Tibial artery (tissue), 4 donors: ENCODE results near the gene CAPZB.

Source experiments
- DNase-seq, 2 donors: peaks; one replicate each; pipeline ENCODE4 v3.0.0-alpha.2; 2019
- H3K27ac ChIP-seq, 2 donors: fragments of 200-600 bp; sonication (generic) in 1 of 2; 1 replicate in 1 of 2; 2 replicates in 1 of 2; pipeline ENCODE4 v1.5.1; 2018 to 2019; ENCODE audit warnings: mild to moderate bottlenecking in 1 of 2
- H3K27me3 ChIP-seq, 2 donors: fragments of 200-600 bp; sonication (generic) in 1 of 2; one replicate each; pipeline versions ENCODE4 v1.5.1 to v1.6.0; 2016 to 2019
- H3K36me3 ChIP-seq, 3 donors: fragments of 200-600 bp; sonication (generic) in 2 of 3; one replicate each; pipeline ENCODE4 v1.5.1; 2016 to 2019; ENCODE audit warnings: mild to moderate bottlenecking in 2 of 3
- H3K4me1 ChIP-seq, 4 donors: fragments of 200-600 bp; sonication (generic) in 2 of 4; 1 replicate in 3 of 4; 2 replicates in 1 of 4; pipeline ENCODE4 v1.5.1; 2016 to 2019
- H3K4me3 ChIP-seq, 2 donors: fragments of 200-600 bp; sonication (generic) in 1 of 2; 1 replicate in 1 of 2; 2 replicates in 1 of 2; pipeline ENCODE4 v1.5.1; 2018 to 2019; ENCODE audit warnings: mild to moderate bottlenecking in 2 of 2
- H3K9me3 ChIP-seq, 3 donors: fragments of 200-600 bp; sonication (generic) in 1 of 3; one replicate each; pipeline ENCODE4 v1.5.1; 2016 to 2019
- intact Hi-C: fragments of 100-400 bp; cut with DNase I; formaldehyde crosslinking; loops from one replicate; pipeline ENCODE4 v1.15.0; 2023; ENCODE audit warnings: low total_unique reads
- TF ChIP-seq, protein P1 (sequence below), 2 experiments: fragments of 200-600 bp in 1 of 2; fragments of 450-650 bp in 1 of 2; IDR thresholded peaks; one replicate each; pipeline ENCODE4 v1.5.1; 2017 to 2019; ENCODE audit warnings: antibody characterized with exemption in 2 of 2, mild to moderate bottlenecking in 1 of 2, moderate library complexity in 1 of 2

CAPZB gene

DNA sequence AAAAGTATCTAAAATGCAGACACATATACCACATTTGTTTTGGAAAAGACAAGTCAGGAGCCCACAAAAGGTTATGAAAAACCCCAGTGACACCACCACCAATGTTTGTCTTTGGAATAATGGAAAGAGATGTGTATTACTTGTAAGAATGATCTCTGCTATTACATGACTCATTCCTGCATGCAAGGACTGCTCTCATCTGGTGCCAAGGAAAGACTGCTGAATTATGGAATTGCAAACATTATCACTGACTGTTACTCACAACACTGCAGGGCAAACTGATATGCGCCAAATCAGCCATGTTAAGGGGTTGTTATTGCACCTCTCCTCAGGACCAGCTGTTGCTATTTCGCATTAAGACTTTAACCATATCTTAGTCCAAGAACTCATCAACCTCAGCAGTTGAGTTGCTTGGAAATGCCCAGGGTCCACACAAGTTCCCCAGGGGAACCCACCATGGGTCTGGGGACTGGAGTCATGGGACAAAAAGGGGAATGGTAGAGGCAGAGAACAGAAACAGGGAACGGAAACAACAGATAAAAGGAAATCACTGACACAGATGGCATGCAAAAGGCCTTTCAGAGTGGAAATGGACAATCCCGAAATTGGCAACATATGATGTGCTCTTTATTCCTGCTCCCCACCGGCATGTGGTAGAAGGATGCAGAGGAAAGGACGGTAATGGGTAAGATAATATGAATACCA lies 34.4 kb downstream of the CAPZB start:
- TF ChIP-seq, protein P1, sequence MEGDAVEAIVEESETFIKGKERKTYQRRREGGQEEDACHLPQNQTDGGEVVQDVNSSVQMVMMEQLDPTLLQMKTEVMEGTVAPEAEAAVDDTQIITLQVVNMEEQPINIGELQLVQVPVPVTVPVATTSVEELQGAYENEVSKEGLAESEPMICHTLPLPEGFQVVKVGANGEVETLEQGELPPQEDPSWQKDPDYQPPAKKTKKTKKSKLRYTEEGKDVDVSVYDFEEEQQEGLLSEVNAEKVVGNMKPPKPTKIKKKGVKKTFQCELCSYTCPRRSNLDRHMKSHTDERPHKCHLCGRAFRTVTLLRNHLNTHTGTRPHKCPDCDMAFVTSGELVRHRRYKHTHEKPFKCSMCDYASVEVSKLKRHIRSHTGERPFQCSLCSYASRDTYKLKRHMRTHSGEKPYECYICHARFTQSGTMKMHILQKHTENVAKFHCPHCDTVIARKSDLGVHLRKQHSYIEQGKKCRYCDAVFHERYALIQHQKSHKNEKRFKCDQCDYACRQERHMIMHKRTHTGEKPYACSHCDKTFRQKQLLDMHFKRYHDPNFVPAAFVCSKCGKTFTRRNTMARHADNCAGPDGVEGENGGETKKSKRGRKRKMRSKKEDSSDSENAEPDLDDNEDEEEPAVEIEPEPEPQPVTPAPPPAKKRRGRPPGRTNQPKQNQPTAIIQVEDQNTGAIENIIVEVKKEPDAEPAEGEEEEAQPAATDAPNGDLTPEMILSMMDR (IDR thresholded peaks at IDR 0.05), result no peak
- no peak overlapping the region for H3K4me3 ChIP-seq
- DNase-seq, result peak in 1 of 2 donors; percentile 63
- intact Hi-C loops, result no loop called here
- H3K27ac ChIP-seq, result peak overlapping the region; percentile 69 to 89
- peaks cover 13 to 99% (median 84%) of the 10 kb centered on the region in 4 donors for H3K4me1 ChIP-seq
- H3K36me3 ChIP-seq, result no peaks in the 10 kb centered on the region
- no peaks in the 10 kb centered on the region for H3K9me3 ChIP-seq
- no peaks in the 10 kb centered on the region for H3K27me3 ChIP-seq

DNA sequence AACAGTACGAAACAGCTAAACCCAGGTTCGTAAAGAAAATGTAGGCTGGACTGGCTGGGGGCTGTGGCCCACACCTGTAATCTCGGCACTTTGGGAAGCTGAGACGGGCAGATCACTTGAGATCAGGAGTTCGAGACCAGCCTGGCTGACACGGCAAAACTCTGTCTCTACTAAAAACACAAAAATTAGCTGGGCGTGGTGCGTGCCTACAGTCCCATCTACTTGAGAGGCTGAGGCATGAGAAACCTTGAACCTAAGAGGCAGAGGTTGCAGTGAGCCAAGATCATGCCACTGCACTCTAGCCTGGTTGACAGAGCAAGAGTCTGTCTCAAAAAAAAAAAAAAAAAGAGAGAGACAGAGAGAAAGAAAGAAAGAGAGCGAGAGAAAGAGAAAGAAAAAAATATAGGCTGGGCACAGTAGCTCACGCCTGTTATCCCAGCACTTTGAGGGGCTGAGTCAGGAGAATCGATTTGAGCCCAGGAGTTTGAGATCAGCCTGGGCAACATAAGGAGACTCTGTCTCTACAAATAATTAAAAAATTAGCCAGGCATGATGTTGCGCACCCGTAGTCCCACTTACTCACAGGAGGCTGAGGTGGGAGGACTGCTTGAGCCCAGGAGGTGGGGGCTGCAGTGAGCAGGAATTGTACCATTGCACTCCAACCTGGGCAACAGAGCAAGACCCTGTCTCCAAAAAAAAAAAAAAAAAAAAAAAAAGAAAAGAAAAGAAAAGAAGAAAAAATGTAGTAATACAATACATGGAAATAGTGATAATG lies 35.7 kb downstream of the CAPZB start:
- no peaks in the 10 kb centered on the region for H3K27me3 ChIP-seq
- peak overlapping the region; percentile 71 to 89 for H3K27ac ChIP-seq
- H3K4me3 ChIP-seq, result no peak overlapping the region
- intact Hi-C loops, result loop anchor here (5.0 kb wide), 1 partner anchor 47 kb away; no protein-coding TSS in a partner anchor
- H3K4me1 ChIP-seq, result peaks cover 8 to 99% (median 81%) of the 10 kb centered on the region in 4 donors
- H3K36me3 ChIP-seq, result no peaks in the 10 kb centered on the region
- TF ChIP-seq, protein P1 (IDR thresholded peaks at IDR 0.05), result no peak
- no peaks in the 10 kb centered on the region for H3K9me3 ChIP-seq
- DNase-seq, result no peak

DNA sequence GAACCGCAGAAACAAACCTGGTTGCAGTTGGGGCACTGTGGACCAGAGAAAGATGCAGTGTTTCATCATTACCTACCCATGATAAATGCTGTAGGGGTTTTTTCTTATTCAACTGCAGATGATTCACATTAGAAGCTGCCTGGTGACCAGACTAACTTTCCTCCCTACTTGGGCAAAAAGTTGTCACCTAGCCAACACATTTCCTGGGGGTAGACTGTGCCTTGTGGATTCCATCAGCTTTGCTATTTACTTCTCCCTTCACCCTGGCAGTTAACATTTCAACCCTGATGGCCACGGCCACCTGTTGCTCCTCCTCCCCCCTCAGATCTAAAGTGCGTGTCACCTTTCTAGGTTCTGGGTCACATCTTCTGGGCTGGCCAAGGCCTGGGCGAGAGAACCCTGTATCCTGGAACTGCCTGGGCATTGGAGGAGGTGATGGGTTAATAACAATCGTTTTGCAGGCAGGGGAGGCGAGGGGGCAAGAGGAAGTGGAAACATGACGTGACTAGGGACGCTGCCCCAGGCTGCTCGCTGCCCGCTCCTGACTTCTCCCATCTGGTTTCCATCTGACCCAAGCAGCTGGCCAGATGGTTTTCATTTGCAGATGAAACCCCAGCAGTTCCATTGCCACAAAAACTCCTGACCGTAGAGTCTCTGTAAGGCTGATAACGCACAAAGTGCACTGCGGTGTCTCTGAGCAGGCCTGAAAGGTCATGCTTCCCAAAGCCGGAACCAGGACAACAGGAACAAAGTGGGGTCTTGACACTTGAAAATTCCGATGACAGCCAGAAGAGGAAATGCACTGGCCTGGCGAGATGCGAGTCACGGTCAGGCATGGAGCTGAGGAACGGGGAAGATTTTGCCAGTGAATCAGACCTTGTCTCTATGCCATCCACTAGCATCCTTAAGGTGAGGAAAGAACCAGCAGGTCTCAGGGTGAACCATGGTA lies 36.6 kb downstream of the CAPZB start:
- Histone ChIP-seq H3K9me3 (no peaks in the 10 kb centered on the region), H3K4me1 (peaks cover 6 to 99% (median 81%) of the 10 kb centered on the region in 4 donors), H3K4me3 (no peak overlapping the region), H3K36me3 (no peaks in the 10 kb centered on the region), H3K27ac (peak overlapping the region; percentile 71 to 89), H3K27me3 (no peaks in the 10 kb centered on the region)
- TF ChIP-seq, protein P1 (IDR thresholded peaks at IDR 0.05), result no peak
- DNase-seq, result peak; percentile 76 to 82
- intact Hi-C loops, result loop anchor here (5.0 kb wide), 1 partner anchor 46 kb away; no protein-coding TSS in a partner anchor

DNA sequence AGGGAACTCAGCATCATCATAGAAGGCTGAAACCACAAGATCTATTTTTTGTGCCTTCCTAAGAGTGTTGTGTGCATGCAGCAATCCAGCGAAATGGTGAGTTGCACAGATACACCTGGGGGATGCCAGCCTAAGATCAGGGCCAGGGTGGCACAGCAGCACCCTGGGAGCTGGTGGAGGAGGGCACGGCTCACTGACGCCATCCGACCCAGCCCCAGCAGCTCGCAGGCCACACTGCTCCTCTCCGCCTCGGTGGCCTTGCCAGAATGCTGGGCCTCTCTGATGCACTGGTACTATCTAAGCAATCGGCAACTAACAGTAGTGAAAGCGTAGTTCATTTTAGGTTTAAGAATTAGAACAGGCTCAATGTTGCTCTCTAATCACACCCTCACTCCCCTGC lies 37.8 kb downstream of the CAPZB start:
- DNase-seq, result no peak

More for the DNA sequence above, 37.8 kb downstream of the CAPZB start:
- intact Hi-C loops, result loop anchor here (5.0 kb wide), 1 partner anchor 45 kb away; no protein-coding TSS in a partner anchor
- H3K9me3 ChIP-seq, result no peaks in the 10 kb centered on the region
- H3K27me3 ChIP-seq, result no peaks in the 10 kb centered on the region
- H3K4me1 ChIP-seq, result peaks cover 2 to 99% (median 80%) of the 10 kb centered on the region in 4 donors
- no peaks in the 10 kb centered on the region for H3K36me3 ChIP-seq
- H3K27ac ChIP-seq, result peak overlapping the region; percentile 71 to 89
- H3K4me3 ChIP-seq, result no peak overlapping the region
- TF ChIP-seq, protein P1 (IDR thresholded peaks at IDR 0.05), result no peak
